Mucosa of descending colon (tissue), 3 donors: Measurements from ENCODE around the gene PDCD2L. TPM values are rescaled to one million over a fixed set of nuclear protein-coding genes. Genes with fewer than 3 reads are reported as not detected.

ENCODE experiments used
- ATAC-seq: fragments of 200-7000 bp; cut with Tn5 transposase; one replicate; pipeline ENCODE4 v1.9.1; 2020; ENCODE audit warnings: mild to moderate bottlenecking, moderate library complexity
- DNase-seq, 3 donors: peaks; one replicate each; pipeline ENCODE4 v3.0.0-alpha.2; 2020
- H3K36me3 ChIP-seq: fragments of 200-600 bp; one replicate; pipeline ENCODE4 v1.8.0; 2021; ENCODE audit warnings: low read depth, mild to moderate bottlenecking
- H3K4me1 ChIP-seq: fragments of 200-600 bp; one replicate; pipeline ENCODE4 v1.8.0; 2021; ENCODE audit warnings: low read depth, mild to moderate bottlenecking
- H3K4me3 ChIP-seq: fragments of 200-600 bp; one replicate; pipeline ENCODE4 v1.8.0; 2021; ENCODE audit warnings: mild to moderate bottlenecking
- H3K9me3 ChIP-seq: fragments of 200-600 bp; one replicate; pipeline ENCODE4 v1.8.0; 2021; ENCODE audit warnings: mild to moderate bottlenecking
- CTCF ChIP-seq: fragments of 200-600 bp; IDR thresholded peaks from one replicate; pipeline ENCODE4 v1.8.0; 2022; ENCODE audit warnings: antibody characterized with exemption, mild to moderate bottlenecking
- intact Hi-C, 2 donors: fragments of 100-400 bp; cut with DNase I in 1 of 2; cut with micrococcal nuclease in 1 of 2; formaldehyde crosslinking; loops; one replicate each; pipeline versions ENCODE4 v1.11.0 to v1.11.1; 2022; cut with DNase I, micrococcal nuclease
- total RNA-seq, 3 donors: library from RNA; stranded (reverse); fragmentation: NEBNext Ultra II Directional in 2 of 3; extraction: Animal tissue kit (Norgen Biotek cat#: 25700) in 2 of 3; gene quantifications; one replicate each; pipeline versions ENCODE4 v1.2.1 to v1.2.4, GENCODE V29; 2021 to 2023
- donor health status: DM: no; HTN: no; CAD: no; lungs with moderate emphysema.
- donor health status: DM: no; HTN: no; CAD: no.
- donor health status: DM: no; HTN: yes; CAD: no.

Gene PDCD2L
- total RNA-seq, 3 donors from 2014 or later, result 6.4 to 10.5 (median 8.1) TPM

GRCh38 chr19:34370117-34370516 is 34.1 kb upstream of the PDCD2L start:
- DNase-seq, result no peak
- TF ChIP-seq CTCF, result no peak
- H3K4me3 ChIP-seq, result no peak overlapping the region
- no peak for ATAC-seq
- no peaks in the 10 kb centered on the region for H3K9me3 ChIP-seq
- no peaks in the 10 kb centered on the region for H3K36me3 ChIP-seq
- intact Hi-C loops, result no loop called here
- peaks cover 9% of the 10 kb centered on the region for H3K4me1 ChIP-seq

- Histone ChIP-seq H3K4me3 (no peak overlapping the region), H3K9me3 (no peaks in the 10 kb centered on the region), H3K36me3 (no peaks in the 10 kb centered on the region), H3K4me1 (peaks cover 8% of the 10 kb centered on the region)
- intact Hi-C loops, result no loop called here
- DNase-seq, result no peak
- no peak for TF ChIP-seq CTCF
- ATAC-seq, result no peak
These were observed 33.2 kb upstream of the PDCD2L start for GRCh38 chr19:34370983-34371382.

GRCh38 chr19:34373601-34374288 is 30.5 kb upstream of the PDCD2L start:
- TF ChIP-seq CTCF, result no peak
- Histone ChIP-seq H3K36me3 (no peaks in the 10 kb centered on the region), H3K4me1 (no peaks in the 10 kb centered on the region), H3K9me3 (no peaks in the 10 kb centered on the region), H3K4me3 (no peak overlapping the region)
- intact Hi-C loops, result no loop called here
- ATAC-seq, result no peak
- DNase-seq, result no peak

GRCh38 chr19:34375598-34375997 is 28.6 kb upstream of the PDCD2L start:
- intact Hi-C loops, result no loop called here
- peaks cover 5% of the 10 kb centered on the region for H3K36me3 ChIP-seq
- no peaks in the 10 kb centered on the region for H3K9me3 ChIP-seq
- DNase-seq (no peak), ATAC-seq (no peak)
- no peak for TF ChIP-seq CTCF
- no peaks in the 10 kb centered on the region for H3K4me1 ChIP-seq
- H3K4me3 ChIP-seq, result no peak overlapping the region

GRCh38 chr19:34380639-34381241 is 23.5 kb upstream of the PDCD2L start:
- TF ChIP-seq CTCF, result no peak
- ATAC-seq, result no peak
- H3K4me1 ChIP-seq, result no peaks in the 10 kb centered on the region
- H3K9me3 ChIP-seq, result no peaks in the 10 kb centered on the region
- peaks cover 5% of the 10 kb centered on the region for H3K36me3 ChIP-seq
- intact Hi-C loops, result no loop called here
- no peak for DNase-seq
- H3K4me3 ChIP-seq, result no peak overlapping the region
